ENCODE results near the gene ADAM10.
A peak's percentile ranks its signal among the peaks of the same experiment; 100 is the strongest.
"Not testable (repeated sequence)": the region's sequence is repeated elsewhere in the genome, so short reads cannot be mapped to it uniquely, and the experiment has no call there.

Gene ADAM10

DNA sequence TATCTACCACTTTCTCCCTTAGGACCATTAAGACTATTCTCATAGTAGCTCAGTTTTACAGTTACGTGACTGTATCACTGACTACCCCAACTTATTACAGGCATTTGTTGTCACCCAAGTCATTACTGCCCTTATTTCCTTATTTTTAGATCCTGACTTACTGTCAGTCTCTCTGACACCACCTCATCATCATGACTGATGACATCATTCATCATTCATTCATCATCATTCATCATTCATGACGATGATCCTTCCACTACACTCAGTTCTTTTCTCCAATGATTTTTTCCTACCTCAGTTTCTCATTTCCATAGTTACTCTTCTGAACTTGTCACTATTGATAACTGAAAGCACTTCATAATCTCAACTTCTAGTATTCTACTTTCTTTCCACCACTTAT is 83.8 kb downstream of the ADAM10 start:
- no peak for DNase-seq

DNA sequence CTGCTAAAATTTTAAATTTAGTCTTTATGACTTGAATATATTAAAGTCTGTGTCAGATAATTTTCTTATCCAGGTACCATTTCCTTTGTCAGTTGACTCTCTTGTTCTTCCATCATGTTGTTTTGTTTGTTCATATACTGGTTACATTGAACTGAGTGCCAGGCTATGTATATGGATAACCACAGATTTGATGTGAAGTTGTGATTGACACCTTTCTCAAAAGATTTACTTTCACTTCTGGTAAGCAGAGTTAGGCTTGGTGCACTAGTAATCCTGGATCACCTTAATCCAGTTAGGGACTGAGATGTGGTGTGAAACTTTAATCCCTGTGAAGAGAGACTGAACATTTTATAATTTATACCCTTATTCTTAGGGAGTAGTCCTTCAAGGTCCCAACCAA is 99.4 kb downstream of the ADAM10 start:
- DNase-seq, result no peak

DNA sequence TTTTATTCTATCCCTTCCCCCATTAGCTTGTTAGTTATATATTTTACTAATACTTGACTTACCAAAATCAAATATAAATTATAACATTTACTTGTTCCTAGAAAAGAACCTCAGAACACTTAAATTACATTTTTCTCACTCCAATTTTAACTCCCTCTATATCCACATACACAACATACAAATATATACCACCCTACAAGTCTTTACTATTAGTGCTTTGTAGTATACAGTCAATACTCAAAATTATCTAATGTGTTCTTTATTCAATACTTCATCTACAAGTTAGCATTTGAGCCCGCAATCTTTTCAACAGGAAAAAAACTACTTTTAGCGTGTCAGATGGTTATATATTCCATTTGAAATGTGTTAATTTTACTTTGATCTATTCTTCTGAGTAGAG is 100.3 kb downstream of the ADAM10 start:
- DNase-seq, result no peak

DNA sequence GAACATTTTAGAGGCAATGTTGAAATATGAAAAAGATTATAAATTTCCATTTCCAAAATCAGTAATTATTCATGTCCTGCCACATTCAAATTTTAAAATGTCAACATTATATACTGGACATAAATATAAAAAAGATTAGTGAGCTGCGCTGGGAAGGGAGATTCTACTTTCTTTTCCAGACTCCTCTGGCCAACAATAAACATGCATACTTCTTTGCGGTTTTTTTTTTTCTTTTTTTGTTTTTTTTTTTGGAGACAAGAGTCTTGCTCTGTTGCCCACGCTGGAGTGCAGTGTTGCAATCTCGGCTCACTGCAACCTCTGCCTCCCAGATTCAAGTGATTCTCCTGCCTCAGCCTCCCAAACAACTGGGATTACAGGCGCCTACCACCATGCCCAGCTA is 105.5 kb downstream of the ADAM10 start:
- DNase-seq, result no peak

DNA sequence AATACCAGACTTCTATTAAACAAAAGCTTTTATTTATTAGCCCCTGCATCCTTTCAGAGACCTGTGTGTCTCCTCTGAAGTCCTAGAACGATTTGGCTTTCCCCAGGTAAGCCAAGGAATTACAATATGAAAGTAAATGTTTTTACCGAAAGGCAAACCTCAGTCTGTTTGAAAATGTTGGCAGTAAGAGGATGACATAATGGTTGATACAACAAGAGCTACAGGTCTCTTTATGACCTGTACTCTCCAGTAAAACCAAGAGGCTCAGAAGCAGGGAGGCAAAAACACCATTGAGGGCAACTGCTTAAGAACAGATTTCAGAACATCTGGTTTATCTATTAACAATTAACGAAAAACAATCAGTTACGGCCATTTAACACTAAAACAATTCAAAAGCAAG is 107.8 kb downstream of the ADAM10 start:
- DNase-seq, result no peak

DNA sequence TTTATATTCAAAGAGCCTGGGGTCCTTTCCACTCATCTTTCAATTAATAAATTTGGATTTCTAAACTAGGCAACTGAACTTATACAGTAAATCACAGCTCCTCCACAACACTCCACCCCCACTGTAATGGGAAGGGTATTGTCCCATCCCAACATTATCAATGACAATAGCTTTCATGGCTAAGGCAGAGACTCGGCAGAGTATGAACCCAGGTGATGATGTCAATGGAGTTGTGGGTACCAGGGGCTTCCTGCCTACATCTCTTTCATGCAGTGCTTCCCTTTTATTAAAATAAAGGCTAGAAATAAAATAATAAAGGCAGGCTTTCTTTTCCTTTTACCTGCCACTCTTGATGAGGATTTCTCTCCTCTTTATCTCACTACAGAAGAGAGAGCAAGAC is 109.5 kb downstream of the ADAM10 start:
- no peak for DNase-seq

DNA sequence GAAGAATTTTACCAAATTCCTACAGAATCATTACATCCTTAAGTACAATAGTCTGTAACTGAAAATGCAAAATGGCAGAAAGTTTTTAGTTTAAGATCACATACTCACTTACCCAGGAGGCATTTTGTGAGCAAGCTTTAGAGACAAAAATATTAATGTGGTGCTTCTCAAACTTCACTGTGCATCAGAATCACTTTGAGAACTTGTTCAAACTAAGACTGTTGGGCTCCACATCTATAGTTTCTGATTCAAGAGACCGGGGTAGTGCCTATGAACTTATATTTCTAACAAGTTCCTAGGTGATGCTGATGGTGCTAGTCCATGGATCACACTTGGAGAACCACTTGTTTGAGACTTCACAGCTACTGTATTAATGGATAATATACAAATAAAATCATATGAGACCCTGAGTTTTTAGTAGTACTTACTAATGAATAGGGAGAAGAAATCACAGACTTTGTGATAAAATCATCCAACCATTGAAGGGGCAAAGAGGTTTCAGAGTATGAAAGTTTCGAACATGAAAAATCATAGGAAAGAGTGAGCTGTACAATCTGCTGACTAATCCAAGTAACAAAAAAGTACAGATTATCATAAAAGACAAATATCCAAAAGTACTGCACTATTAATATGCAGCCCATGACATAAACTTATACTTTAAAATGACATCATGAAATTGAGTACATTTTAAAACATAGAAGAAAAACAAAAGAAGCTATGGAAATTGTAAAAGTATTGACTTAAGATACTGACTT is 110.3 kb downstream of the ADAM10 start:
- no peak for DNase-seq

DNA sequence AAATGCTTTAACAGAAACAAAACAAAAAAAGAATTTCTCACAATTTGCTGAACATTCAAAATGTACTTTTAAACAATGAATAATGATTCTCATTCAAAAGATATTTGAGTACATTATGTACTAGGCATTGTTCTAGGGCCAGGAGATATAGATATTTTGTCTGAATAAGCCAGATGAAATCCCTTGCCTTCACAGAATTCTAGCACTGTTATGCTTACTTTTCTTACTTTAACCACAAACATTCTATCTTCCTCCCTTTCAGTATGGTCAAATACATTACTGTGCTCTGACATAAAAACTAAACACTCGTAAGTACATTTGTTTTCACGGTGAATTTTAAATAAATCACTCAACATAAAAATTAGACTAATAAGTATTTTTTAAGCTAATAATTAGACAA is 116.7 kb downstream of the ADAM10 start:
- no peak for DNase-seq

DNA sequence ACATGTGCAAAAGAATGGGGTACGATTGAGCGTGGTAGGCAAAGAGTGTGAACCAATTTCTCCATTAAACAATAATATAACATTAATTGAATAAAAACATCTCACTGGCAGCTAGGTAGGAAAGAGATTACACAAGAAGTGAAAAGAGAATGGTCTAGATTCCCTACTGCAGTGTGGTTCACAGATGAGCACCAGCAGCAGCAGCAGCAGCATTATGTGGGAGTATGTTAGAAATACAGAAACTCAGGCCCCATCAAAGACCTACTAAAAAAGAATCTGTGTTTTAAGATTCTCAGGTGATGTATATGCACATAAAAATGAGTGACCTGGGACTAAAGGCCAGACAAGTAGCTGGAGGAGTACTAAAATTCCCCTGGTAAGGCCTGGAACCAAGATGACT is 118.2 kb downstream of the ADAM10 start:
- no peak for DNase-seq

DNA sequence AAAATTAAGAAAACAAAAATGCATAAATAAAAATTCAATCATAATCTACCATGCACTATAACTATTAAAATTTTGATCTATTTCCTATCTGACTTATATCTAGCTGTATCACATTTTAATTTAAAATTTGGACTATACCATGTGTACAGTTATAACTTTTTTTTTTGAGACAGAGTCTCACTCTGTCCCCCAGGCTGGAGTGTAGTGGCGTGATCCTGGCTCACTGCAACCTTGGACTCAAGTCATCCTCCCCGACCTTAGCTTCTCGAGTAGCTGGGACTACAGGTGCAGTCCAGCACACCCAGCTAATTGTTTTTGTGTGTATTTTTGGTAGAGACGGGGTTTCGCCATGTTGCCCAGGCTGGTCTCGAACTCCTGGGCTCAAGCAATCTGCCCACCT is 119.9 kb downstream of the ADAM10 start:
- DNase-seq, result no peak

DNA sequence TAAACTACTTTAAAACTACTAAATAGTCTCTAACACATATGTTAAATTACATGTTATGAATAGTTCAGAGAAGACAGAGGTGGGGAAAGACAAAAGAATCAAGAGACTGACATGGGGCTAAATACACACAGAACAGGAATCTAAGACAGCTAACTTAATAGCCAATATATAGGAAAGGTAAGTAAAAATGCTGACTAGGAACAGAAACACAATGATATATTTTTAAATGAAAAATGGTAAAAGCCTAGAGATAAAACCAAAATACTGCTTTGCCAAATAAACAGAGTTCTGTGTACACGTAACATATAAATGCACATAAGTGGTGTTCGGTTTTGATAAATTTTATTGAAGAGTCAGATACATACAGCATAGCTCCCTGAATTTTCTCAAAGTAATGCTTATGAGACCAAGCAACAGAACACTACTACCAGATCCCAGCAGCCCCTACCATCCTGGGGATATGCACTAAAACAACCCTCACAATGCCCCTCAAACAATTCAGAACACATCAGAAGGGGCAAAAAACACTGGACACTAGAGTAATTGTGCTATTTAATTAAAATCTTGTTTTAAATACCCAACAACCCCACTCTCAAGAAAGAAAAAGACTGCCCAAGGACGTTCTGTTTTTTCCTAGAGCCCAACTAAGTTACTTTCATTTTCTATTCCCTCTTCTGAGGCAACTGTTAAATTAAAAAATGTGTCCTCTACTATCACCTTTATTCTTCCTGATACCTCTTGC is 121.1 kb downstream of the ADAM10 start:
- peak in 1 of 2 donors; percentile 17 for DNase-seq

DNA sequence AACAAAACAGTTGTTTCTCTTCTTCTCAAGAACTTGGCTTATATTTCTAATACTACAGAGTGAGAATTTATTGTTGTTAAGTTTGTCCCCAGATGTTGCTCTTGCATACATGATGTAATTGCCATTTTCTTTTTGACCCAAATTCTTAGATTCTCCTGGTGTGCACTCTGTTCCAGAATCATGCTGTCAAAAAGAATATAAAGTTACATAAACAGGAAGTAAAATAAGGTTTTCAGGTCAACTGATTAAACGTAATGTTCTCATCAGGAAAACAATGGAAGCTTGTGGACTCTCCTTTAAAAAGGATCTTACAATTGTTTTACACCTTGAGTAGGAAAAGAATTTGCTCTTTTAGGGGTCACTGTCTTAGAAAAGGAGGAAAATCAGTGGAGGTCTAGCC is 121.8 kb downstream of the ADAM10 start:
- peak in 1 of 2 donors; percentile 24 for DNase-seq

DNA sequence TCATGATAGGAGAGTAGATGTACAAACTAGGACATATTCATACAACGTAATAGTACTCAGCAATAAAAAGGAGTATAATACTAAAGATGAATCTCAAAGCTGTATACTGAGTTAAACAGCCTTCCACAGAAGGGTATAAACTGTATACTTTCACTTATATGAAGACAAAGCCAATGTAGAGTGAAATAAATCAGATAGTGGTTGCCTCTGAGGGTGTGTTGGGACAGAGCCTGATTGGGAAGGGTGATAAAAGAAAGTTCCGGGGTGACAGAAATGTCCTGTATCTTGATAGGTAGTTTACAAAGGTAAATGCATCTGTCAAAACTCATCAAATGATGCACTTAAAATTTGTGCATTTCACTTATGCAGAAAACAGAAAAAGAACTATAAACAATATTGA is 122.5 kb downstream of the ADAM10 start:
- DNase-seq, result peak in 1 of 2 donors; percentile 11

DNA sequence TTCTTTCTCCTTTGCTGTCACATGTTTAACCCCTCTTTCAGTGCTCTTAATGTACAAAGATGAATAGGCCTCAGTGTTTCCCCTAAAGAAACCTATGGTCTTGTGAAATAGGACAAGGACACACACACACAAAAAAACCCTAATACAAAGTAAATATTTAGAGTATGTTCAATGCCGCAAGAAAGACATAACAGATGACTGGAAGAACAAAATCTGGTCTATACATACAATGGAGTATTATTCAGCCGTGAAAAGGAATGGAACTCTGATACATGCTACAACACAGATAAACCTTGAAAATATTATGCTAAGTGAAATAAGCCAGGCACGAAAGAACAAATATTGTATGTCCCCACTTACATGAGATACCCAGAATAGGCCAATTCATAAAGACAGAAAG is 123.1 kb downstream of the ADAM10 start:
- DNase-seq, result no peak

DNA sequence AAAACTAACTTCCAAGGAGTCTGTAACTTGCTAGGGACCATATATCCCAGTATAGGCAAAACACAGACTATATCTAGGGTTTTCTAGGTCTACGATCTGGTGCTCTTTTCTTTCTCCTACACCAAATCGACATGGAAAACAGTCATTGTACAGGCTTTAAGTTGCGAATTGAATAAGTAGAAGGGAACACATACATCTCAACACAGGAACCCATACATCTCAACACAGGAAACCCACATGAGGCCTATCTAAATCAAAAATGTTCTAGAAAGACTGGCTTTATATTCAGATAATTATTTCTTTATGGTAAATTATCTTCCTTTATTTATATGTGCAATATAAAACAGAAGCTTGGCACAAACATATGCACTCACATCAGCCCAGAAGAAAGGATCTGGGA is 126.6 kb downstream of the ADAM10 start:
- DNase-seq, result no peak

DNA sequence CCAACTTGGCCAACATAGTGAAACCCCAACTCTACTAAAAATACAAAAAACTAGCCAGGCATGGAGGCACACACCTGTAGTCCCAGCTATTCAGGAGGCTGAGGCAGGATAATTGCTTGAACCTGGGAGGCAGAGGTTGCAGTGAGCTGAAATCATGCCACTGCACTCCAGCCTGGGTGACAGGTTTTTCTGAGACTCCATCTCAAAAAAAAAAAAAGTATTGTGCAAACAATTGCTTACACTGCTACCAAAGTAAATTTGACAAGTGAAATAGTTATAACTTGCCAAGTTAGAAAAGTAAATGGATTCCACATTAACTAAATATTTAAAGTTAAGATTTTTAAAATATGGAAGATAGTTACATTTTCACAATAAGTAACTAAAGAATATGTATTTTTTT is 129.2 kb downstream of the ADAM10 start:
- DNase-seq, result not testable (repeated sequence)

DNA sequence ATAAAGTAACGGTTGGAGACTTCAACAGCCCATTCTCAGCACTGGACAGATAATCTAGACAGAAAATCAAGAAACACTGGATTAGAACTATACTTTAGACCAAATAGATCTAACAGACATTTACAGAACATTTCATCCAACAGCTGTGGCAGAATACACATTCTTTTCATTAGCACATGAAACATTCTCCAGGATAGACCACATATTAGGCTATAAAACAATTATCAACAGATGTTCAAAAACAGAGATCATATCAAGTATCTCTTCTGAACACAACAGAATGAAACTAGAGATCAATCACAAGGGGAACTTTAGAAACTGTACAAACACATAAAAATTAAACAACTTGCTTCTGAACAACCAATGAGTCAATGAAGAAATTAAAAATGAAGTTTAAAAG is 133.3 kb downstream of the ADAM10 start:
- no peak for DNase-seq

DNA sequence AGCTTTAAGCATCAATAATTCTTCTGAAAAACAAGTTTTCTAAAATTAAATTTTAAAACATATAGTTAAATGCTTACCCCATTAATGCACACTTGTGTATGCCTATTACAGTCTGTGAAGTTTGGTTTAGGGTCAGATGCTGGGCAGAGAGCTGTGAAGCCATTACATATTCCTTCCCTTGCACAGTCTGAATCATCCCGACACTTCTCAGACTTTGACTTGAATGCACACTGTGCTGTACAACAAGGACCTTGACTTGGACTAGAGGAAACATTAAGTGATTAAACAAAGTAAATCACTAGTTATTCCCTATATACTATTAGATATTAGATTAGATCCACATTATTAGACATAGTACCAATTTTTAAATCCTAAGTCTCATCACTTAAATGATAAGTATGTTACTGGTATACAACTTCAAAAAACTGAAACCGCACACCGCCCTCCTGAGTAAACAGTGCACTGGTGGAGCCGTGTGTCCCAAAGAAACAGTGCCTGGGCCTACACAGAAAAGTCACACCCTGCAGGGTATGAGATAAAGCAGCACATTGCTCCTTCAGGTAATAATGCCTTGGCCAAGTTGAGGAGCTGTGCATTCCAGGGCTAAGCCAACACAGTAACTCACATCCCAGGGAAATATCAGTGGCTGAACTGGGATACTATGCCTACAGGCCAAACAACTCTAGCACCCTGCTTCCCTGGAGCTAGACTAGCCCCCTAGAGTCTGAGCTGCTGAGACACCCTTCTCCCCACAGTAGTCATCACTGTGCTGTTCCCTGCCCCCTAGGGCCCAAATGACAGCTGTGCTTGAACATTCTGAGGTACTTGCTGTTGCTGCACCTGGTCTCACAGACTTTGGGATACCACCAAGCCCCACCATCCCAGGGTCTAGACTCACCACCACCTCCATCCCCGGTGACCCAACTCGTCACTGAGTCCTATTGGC is 137.5 kb downstream of the ADAM10 start:
- no peak for DNase-seq

DNA sequence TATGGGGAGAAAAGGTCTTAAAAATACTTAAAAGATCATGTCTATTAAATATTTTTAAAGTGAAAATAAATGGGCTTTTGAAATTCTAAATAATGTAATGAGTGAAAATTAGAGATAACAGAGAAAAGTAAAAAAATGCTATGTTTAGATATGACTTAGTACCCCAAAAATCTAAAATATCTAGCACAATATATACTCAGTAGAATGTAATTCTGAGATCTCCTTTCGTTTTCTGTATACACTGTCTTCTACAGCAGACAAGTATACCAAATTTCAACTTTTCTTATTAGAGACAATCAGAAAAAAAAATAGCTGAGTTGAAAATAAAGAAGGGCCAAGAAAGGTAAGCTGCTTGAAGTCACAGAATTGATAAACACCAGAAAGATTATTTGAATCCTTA is 140.8 kb downstream of the ADAM10 start:
- no peak for DNase-seq

DNA sequence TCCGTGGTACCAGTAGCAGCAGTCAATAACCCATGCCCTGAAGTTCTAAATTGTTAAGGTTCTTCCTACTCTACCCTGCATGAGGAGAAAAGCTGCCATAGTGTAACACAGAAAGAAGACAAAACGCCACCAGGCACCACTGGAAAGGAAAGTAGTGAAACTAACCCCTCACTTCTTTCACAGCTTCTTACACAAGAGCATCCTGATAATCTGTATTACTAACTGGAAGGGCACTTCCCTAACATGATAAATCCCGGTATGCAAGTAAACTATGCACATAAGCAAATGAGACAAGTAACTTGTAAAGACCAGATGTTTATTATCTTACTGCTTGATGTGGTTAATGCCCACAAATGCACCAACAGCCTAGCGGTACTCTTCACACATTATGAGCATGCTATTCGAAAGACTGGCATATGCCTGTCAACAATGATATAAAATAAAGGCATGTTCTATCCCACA is 141.3 kb downstream of the ADAM10 start:
- DNase-seq, result peak in 1 of 2 donors; percentile 31

DNA sequence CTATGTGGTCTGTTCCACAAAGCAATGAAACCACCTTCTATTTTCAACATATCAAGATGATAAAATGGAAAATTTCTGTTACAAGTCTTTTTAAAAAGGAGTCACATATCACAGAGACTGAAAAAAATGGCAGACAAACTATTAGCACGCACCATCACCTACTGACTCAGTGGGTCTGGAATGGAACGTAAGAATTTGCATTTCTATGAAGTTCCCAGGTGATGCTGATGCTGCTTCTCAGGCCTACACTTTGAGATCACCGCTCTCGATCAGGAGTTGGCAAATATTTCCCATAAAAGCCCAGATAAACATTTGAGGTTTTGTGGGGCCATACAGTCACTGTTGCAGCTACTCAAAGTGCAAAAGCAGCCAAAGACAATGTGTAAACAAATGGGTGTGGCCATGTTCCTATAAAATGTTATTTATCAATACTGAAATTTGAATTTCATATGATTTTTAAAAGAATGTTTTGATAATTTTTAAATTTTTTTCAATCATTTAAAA is 142.9 kb downstream of the ADAM10 start:
- DNase-seq, result no peak

DNA sequence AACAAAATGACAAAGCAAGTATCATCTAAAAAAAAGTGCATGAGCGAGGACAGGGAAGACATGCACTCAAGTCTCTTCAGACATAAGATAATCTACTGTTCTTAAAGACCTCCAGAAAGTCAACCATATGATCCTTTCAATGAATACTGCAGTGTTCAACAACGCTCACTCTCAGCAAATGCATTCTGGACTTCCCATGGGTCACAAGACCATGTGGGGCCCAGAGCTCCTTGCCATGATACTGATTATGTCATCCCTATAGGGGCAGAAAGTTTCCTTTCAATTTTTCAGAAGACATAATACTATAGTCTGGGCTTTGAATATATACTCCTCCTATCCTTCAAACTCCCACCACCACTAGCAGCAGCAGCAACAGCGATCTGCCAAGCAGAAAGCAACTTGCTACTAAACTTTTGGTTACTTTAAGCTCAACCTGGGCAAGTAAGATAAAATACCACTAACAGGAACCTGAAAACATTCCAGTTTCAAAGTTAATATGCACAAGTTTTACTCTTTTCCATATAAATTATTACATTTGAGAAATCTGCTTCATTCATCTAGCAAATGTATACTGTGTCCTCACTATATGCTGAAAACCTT is 143.5 kb downstream of the ADAM10 start:
- DNase-seq, result no peak

DNA sequence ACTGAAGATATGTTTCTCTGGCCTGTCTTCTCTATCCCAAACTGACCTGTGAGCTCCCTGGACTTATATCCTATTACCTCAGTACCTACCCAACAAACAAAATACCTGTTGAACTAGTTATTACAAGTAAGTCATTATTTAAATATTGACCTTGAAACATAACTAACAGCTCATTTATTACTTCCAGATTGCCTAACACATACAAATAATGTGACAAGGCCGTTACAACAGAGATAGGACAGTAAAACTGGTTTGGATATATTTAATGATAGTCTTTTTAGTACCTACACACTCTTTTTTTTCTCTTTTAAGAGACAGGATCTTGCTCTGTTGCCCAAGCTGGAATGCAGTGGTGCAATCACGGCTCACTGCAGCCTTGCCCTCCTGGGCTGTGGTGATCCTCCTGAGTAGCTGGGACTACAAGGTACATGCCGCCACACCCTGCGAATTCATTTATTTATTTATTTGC is 145.0 kb downstream of the ADAM10 start:
- DNase-seq, result no peak
